Caco-2 (cell line): ENCODE results near the gene ANP32A. TPM values are rescaled to one million over a fixed set of nuclear protein-coding genes. Genes with fewer than 3 reads are reported as not detected.

Experiments used
- BruUV-seq: library from RNA; stranded (reverse); fragments of 400-500 nt; replicated peaks from 2 replicates; lab custom pipeline; 2021; lab: Mats Ljungman, UMichigan
- CTCF ChIA-PET: fragments of 300-600 bp; sonication (Branson Sonifier 250); formaldehyde crosslinking; loops from one replicate; lab custom pipeline; 2022; ENCODE audit warnings: antibody characterized with exemption; lab: Charles Lee
- POLR2A ChIA-PET: fragments of 300-600 bp; sonication (Branson Sonifier 250); formaldehyde crosslinking; loops from one replicate; lab custom pipeline; 2022; ENCODE audit warnings: antibody characterized with exemption; lab: Charles Lee
- DNase-seq, 2 experiments: peaks; one replicate each; pipeline versions ENCODE4 v3.0.0 to v3.0.0-alpha.2; 2020 to 2022
- H3K27me3 ChIP-seq: replicated peaks from 2 replicates; pipeline ENCODE4 v1.6.0; 2011; ENCODE audit warnings: low read length; ENCODE audit not compliant: control insufficient read depth, insufficient read depth
- H3K36me3 ChIP-seq: 2 replicates; pipeline ENCODE4 v1.5.1; 2011; ENCODE audit warnings: low read length; ENCODE audit not compliant: control insufficient read depth, insufficient read depth
- H3K4me1 ChIP-seq: fragments of 250-450 bp; sonication (Bioruptor Pico); 2 replicates; pipeline ENCODE4 v1.5.1; 2020; ENCODE audit warnings: mild to moderate bottlenecking
- H3K4me3 ChIP-seq: 2 replicates; pipeline ENCODE4 v1.5.1; 2011; ENCODE audit warnings: low read depth, mild to moderate bottlenecking, control low read depth, low read length
- H3K9me3 ChIP-seq: fragments of 250-450 bp; sonication (Bioruptor Pico); 2 replicates; pipeline ENCODE4 v1.5.1; 2020; ENCODE audit warnings: mild to moderate bottlenecking, moderate library complexity
- H3K27ac Mint-ChIP-seq: one replicate; pipeline ENCODE4 v1.8.0; 2022; ENCODE audit warnings: mixed read lengths; ENCODE audit not compliant: unreplicated experiment
- H3K27me3 Mint-ChIP-seq: one replicate; pipeline ENCODE4 v1.8.0; 2022; ENCODE audit warnings: mixed read lengths; ENCODE audit not compliant: insufficient read depth, unreplicated experiment
- H3K36me3 Mint-ChIP-seq: one replicate; pipeline ENCODE4 v1.8.0; 2022; ENCODE audit warnings: mild to moderate bottlenecking, mixed read lengths; ENCODE audit not compliant: insufficient read depth, unreplicated experiment
- H3K4me1 Mint-ChIP-seq: one replicate; pipeline ENCODE4 v1.8.0; 2022; ENCODE audit warnings: low read depth, mixed read lengths; ENCODE audit not compliant: unreplicated experiment
- H3K4me3 Mint-ChIP-seq: one replicate; pipeline ENCODE4 v1.8.0; 2022; ENCODE audit warnings: mild to moderate bottlenecking, moderate library complexity, mixed read lengths; ENCODE audit not compliant: unreplicated experiment
- H3K9me3 Mint-ChIP-seq: one replicate; pipeline ENCODE4 v1.8.0; 2022; ENCODE audit warnings: mixed read lengths; ENCODE audit not compliant: unreplicated experiment
- CTCF ChIP-seq, 2 experiments: fragments of 200-600 bp in 1 of 2; IDR thresholded peaks; 1 replicate in 1 of 2; 2 replicates in 1 of 2; pipeline versions ENCODE4 v1.5.1 to v1.8.0; 2011 to 2022; ENCODE audit warnings: antibody characterized with exemption in 1 of 2, control low read depth in 1 of 2, inconsistent platforms in 1 of 2, low read depth in 1 of 2, low read length in 1 of 2, mild to moderate bottlenecking in 1 of 2, moderate library complexity in 1 of 2; ENCODE audit not compliant: insufficient read depth in 1 of 2, severe bottlenecking in 1 of 2, unreplicated experiment in 1 of 2
- intact Hi-C: fragments of 100-400 bp; cut with micrococcal nuclease; formaldehyde crosslinking; loops from one replicate; pipeline ENCODE4 v1.10.0; 2022; ENCODE audit not compliant: unreplicated experiment
- total RNA-seq: library from RNA; stranded (reverse); gene quantifications from 2 replicates; pipeline ENCODE4 v1.2.3, GENCODE V29; 2022

Gene ANP32A
- total RNA-seq, 1 experiment from 2014 or later, result 169 TPM

DNA sequence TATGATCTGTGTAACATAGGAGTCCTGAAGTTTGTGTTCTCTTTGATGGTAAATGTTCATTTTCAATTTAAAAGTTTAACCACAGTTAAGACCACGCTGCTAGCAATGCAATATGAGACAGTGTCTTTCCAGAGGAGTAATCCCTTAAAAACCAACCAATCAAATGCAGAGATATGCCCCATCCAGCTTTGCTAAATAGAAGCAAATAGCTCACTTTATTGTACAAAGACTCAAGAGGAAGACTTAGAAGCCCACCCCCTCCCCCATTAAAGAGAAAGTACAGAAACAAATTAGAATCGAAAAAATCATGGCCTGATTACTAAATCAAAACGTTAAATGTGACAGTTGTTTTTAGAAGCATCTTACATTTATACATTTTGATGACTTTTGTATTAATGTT lies 2.1 kb upstream of the ANP32A start:
- no peaks in the 10 kb centered on the region for H3K27me3 ChIP-seq
- BruUV-seq, result no TSS peak
- intact Hi-C loops, result loop anchor here (1.0 kb wide), 1 partner anchor 36 kb away; no protein-coding TSS in a partner anchor
- no peak overlapping the region for H3K4me3 ChIP-seq
- CTCF ChIA-PET, result interaction anchor here (1.3 kb wide), 1 partner anchor 53 kb away, joined by 4 read pairs; no protein-coding TSS in a partner anchor
- no peaks in the 10 kb centered on the region for H3K9me3 Mint-ChIP-seq
- H3K4me1 Mint-ChIP-seq, result no peaks in the 10 kb centered on the region
- H3K27ac Mint-ChIP-seq, result no peak overlapping the region
- no peak for TF ChIP-seq CTCF (IDR thresholded peaks at IDR 0.05; ENCODE audit: insufficient read depth in 1 of 2, low read depth in 1 of 2, low read length in 1 of 2, severe bottlenecking in 1 of 2, unreplicated experiment in 1 of 2)
- no peaks in the 10 kb centered on the region for H3K9me3 ChIP-seq
- no peaks in the 10 kb centered on the region for H3K36me3 ChIP-seq
- no peak overlapping the region for H3K4me3 Mint-ChIP-seq
- POLR2A ChIA-PET, result interaction anchor here (0.6 kb wide), 1 partner anchor 640 kb away, joined by 4 read pairs; no protein-coding TSS in a partner anchor
- DNase-seq, result no peak
- peaks cover 22% of the 10 kb centered on the region for H3K36me3 Mint-ChIP-seq
- peaks cover 7% of the 10 kb centered on the region for H3K4me1 ChIP-seq
- no peaks in the 10 kb centered on the region for H3K27me3 Mint-ChIP-seq

- CTCF ChIA-PET, result interaction anchor here (1.3 kb wide), 1 partner anchor 54 kb away, joined by 4 read pairs; no protein-coding TSS in a partner anchor
- DNase-seq, result peak in 1 of 2 experiments; percentile 39
- no peaks in the 10 kb centered on the region for H3K4me1 Mint-ChIP-seq
These were observed 1.2 kb upstream of the ANP32A start for GRCh38 chr15:68821841-68822381.

More at GRCh38 chr15:68821841-68822381, 1.2 kb upstream of the ANP32A start:
- no peak for TF ChIP-seq CTCF (IDR thresholded peaks at IDR 0.05; ENCODE audit: insufficient read depth in 1 of 2, low read depth in 1 of 2, low read length in 1 of 2, severe bottlenecking in 1 of 2, unreplicated experiment in 1 of 2)
- intact Hi-C loops, result loop anchor here (1.0 kb wide), 1 partner anchor 35 kb away; no protein-coding TSS in a partner anchor
- peaks cover 29% of the 10 kb centered on the region for H3K36me3 Mint-ChIP-seq
- no peaks in the 10 kb centered on the region for H3K9me3 Mint-ChIP-seq
- peak overlapping the region; percentile 84 for H3K27ac Mint-ChIP-seq
- H3K27me3 ChIP-seq, result no peaks in the 10 kb centered on the region
- no peaks in the 10 kb centered on the region for H3K27me3 Mint-ChIP-seq
- H3K4me3 Mint-ChIP-seq, result peak overlapping the region; percentile 100
- peak overlapping the region; percentile 95 for H3K4me3 ChIP-seq
- POLR2A ChIA-PET, result no interaction called here
- BruUV-seq, result TSS peak; percentile 47
- peaks cover 7% of the 10 kb centered on the region for H3K4me1 ChIP-seq
- H3K9me3 ChIP-seq, result no peaks in the 10 kb centered on the region
- H3K36me3 ChIP-seq, result no peaks in the 10 kb centered on the region
